ENCODE data around the gene STOM. TPM values are rescaled to one million over a fixed set of nuclear protein-coding genes. Genes with fewer than 3 reads are reported as not detected.

The STOM gene
- total RNA-seq, 4 donors from 2014 or later = 60.0 to 89.5 (median 76.3) TPM

DNA sequence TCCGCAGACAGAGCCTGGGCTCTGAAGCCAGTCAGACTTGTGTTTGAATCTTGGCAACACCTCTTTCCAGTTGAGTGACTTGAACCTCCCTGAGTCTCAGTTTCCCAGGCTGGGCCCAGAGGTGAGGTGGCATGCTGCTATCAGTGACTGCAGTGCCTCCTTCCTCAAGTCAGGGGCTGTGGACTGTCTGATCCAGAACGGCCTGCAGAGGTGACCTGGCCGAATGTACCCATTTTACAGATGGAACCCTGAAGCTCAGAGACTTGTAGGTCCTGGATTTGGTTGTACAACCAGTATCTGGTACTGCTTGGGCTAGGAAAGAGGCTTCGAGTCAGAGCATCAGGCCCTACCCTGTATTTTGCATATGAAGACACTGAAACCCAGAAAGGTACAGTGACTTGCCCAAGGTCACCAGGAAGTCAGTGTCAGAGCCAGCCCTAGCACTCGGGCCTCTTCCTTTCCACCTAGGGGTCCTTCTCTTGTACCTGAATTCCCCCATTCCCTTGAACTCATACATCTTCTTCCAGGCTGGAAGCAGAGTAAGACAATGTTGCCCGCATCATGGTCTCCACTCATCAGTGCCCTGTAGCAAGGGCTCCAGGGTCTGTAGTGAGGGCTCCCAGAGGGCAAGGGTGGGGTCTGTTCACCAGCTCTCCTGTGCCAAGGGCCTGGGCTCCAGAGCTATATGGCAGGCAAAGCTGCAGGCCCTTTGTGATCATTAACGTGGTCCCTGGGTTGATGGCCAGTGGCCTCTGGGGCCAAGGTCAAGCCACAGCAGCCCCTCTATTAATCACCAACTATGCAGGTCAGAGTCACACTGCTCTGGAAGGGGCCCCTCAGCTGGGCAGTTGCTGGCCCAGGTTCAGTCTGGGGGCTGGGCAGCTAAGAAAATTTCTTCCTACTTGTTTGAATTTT, 73.6 kb downstream of the STOM start:
- intact Hi-C loops (cut with DNase I; ENCODE audit: low total_unique reads) (loop anchor here (5.0 kb wide), 1 partner anchor 84 kb away; no protein-coding TSS in a partner anchor), in situ Hi-C loops (cut with MboI; ENCODE audit: low sequenced_read_pairs in 4 of 4) (no loop called here)
- Histone ChIP-seq H3K27me3 (no peaks in the 10 kb centered on the region), H3K9me3 (no peaks in the 10 kb centered on the region), H3K27ac (peak overlapping the region; percentile 89 to 95 (median 91)), H3K4me1 (peaks cover 60 to 63% of the 10 kb centered on the region in 2 donors), H3K36me3 (no peaks in the 10 kb centered on the region), H3K4me3 (no peak overlapping the region)
- DNase-seq (no peak), ATAC-seq (no peak)
- TF ChIP-seq, protein P1, sequence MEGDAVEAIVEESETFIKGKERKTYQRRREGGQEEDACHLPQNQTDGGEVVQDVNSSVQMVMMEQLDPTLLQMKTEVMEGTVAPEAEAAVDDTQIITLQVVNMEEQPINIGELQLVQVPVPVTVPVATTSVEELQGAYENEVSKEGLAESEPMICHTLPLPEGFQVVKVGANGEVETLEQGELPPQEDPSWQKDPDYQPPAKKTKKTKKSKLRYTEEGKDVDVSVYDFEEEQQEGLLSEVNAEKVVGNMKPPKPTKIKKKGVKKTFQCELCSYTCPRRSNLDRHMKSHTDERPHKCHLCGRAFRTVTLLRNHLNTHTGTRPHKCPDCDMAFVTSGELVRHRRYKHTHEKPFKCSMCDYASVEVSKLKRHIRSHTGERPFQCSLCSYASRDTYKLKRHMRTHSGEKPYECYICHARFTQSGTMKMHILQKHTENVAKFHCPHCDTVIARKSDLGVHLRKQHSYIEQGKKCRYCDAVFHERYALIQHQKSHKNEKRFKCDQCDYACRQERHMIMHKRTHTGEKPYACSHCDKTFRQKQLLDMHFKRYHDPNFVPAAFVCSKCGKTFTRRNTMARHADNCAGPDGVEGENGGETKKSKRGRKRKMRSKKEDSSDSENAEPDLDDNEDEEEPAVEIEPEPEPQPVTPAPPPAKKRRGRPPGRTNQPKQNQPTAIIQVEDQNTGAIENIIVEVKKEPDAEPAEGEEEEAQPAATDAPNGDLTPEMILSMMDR (IDR thresholded peaks at IDR 0.05 in 4 of 5, conservative IDR thresholded peaks at IDR 0.05 in 1 of 5) = no peak
- TF ChIP-seq POLR2A (IDR thresholded peaks at IDR 0.05) = no peak

DNA sequence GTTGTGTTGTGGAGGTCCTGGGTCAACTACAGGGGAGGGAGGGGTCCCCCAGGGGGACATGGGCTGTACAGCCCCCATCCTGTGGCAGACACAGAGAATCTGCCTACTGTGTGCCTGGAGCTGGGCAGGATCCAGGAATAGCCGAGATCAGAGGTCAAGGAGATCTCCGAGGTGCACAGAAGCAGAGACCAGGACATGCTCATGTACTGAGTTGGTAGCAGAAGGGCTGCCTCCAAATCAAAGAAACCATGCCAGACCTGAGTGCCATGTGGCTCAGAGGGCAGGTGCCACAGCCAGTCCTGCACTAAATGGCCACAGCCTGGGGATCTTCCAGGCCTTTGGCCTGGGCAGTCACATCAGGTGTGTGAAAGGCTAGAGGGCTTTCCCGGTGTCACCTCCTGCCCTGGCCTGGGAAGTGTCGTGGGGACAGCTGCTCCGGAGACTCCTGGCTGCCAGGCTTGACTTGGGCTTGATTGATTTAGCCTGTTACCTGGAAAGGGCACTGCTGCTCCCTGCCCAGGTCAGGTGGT, 74.3 kb downstream of the STOM start:
- peak overlapping the region in 1 of 4 donors; percentile 10 for H3K4me3 ChIP-seq

DNA sequence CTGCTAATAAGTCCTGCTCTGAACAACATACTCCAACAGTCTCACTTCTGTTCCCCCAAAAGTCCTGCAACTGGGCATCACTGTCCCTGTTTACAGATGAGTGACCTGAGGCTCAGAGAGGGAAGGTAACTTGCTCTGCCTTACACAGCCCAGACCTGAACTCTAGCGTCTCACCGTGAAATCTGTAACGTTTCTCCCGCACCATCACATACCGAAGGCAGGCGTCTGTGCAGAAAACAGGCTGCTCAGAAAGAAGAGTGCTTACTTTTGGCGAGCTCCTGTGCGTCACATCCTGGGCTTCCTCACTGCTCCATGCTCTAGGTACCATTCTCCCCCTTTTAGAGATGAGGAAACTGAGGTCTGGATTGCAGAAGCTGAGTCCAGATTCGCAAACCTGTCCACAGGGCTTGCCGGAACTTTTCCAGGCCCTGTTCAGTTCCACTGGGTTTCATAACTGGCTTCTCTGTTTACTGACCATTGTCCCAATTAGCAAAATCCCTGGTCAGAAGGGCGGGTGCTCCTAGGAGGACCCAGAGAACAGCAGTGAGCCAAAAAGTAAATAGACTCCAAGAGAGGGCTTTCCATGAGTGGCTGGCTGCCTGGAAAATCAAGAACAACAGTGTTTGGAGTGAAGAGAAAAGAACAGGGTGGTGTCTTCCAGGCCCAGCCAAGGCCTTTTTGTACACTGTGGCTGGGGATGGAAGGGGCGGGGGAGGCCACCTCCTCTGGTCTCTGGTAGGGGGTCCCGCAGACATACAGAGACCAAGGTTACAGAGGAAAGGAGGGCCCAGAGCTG, 75.0 kb downstream of the STOM start:
- in situ Hi-C loops (cut with MboI; ENCODE audit: low sequenced_read_pairs in 4 of 4) = no loop called here
- intact Hi-C loops (cut with DNase I; ENCODE audit: low total_unique reads) = loop anchor here (5.0 kb wide), 1 partner anchor 83 kb away; no protein-coding TSS in a partner anchor
- DNase-seq (peak; percentile 85 to 86), ATAC-seq (peak; percentile 75 to 86)
- no peaks in the 10 kb centered on the region for H3K36me3 ChIP-seq
- TF ChIP-seq POLR2A (IDR thresholded peaks at IDR 0.05) = peak in 1 of 2 donors; percentile 28
- TF ChIP-seq, protein P1 (IDR thresholded peaks at IDR 0.05 in 4 of 5, conservative IDR thresholded peaks at IDR 0.05 in 1 of 5) = no peak
- H3K9me3 ChIP-seq = no peaks in the 10 kb centered on the region
- peak overlapping the region in 3 of 4 donors; percentile 7 to 30 (median 29) for H3K4me3 ChIP-seq
- no peaks in the 10 kb centered on the region for H3K27me3 ChIP-seq
- peak overlapping the region; percentile 89 to 95 (median 91) for H3K27ac ChIP-seq
- peaks cover 54 to 68% of the 10 kb centered on the region in 2 donors for H3K4me1 ChIP-seq

More for the DNA sequence above, 74.3 kb downstream of the STOM start:
- ATAC-seq = peak; percentile 67 to 70
- Histone ChIP-seq H3K27ac (peak overlapping the region; percentile 89 to 95 (median 91)), H3K9me3 (no peaks in the 10 kb centered on the region), H3K36me3 (no peaks in the 10 kb centered on the region), H3K4me1 (peaks cover 60 to 63% of the 10 kb centered on the region in 2 donors), H3K27me3 (no peaks in the 10 kb centered on the region)
- TF ChIP-seq, protein P1 (IDR thresholded peaks at IDR 0.05 in 4 of 5, conservative IDR thresholded peaks at IDR 0.05 in 1 of 5) = no peak
- TF ChIP-seq POLR2A (IDR thresholded peaks at IDR 0.05) = no peak
- DNase-seq = peak; percentile 90 to 92
- in situ Hi-C loops (cut with MboI; ENCODE audit: low sequenced_read_pairs in 4 of 4) (no loop called here), intact Hi-C loops (cut with DNase I; ENCODE audit: low total_unique reads) (loop anchor here (5.0 kb wide), 1 partner anchor 83 kb away; no protein-coding TSS in a partner anchor)

DNA sequence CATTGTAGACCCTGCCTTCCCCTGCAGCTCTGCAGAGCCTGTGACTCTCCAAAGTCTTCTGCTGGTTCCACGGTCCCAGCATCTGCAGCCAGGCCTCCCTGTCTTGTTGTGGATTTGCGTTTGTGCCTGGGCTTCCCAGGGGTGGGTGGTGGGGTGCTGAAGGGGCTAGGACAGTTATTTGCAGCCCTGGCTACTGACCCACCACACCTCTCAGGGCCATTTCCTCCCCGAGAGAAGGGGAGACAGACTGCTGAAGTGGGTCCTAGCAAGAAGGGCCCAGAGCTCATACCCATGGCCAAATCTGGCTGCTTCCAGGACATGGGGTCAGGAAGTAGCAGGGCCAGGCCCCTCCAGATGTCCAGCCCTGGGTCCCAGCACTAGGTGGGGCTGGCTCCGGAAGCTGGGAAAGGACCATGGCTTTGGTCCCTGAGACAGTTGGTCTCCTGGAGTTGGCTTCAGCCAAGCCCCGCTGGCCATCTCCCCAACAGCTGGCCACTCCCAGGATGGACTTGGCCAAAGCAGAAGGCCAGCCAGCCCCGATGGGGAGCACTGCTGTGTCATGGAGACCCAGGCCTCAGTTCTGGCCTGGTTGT, 75.8 kb downstream of the STOM start:
- intact Hi-C loops (cut with DNase I; ENCODE audit: low total_unique reads) = no loop called here
- in situ Hi-C loops (cut with MboI; ENCODE audit: low sequenced_read_pairs in 4 of 4) = no loop called here
- H3K27ac ChIP-seq = peak overlapping the region; percentile 89 to 95 (median 91)
- H3K9me3 ChIP-seq = no peaks in the 10 kb centered on the region
- peak overlapping the region in 3 of 4 donors; percentile 7 to 30 (median 29) for H3K4me3 ChIP-seq
- ATAC-seq = peak in 1 of 2 donors; percentile 9
- H3K36me3 ChIP-seq = no peaks in the 10 kb centered on the region
- no peaks in the 10 kb centered on the region for H3K27me3 ChIP-seq
- H3K4me1 ChIP-seq = peaks cover 58 to 76% of the 10 kb centered on the region in 2 donors
- DNase-seq = peak in 1 of 2 donors; percentile 68
- no peak for TF ChIP-seq POLR2A (IDR thresholded peaks at IDR 0.05)
- TF ChIP-seq, protein P1 (IDR thresholded peaks at IDR 0.05 in 4 of 5, conservative IDR thresholded peaks at IDR 0.05 in 1 of 5) = no peak
